IMR-90 (cell line): Measurements from ENCODE around the gene ILDR2. TPM values are rescaled to one million over a fixed set of nuclear protein-coding genes. Genes with fewer than 3 reads are reported as not detected.

Experiments
- ATAC-seq: fragments of 200-7000 bp; cut with Tn5 transposase; 2 replicates; pipeline ENCODE4 v1.9.1; 2020; ENCODE audit warnings: low read depth, mild to moderate bottlenecking, moderate library complexity
- BruUV-seq: library from RNA; stranded (reverse); fragments of 400-500 nt; replicated peaks from 2 replicates; lab custom pipeline; 2021; lab: Mats Ljungman, UMichigan
- CTCF ChIA-PET: fragments of 300-600 bp; formaldehyde crosslinking; extraction: SDS; loops from one replicate; lab custom pipeline; 2021; ENCODE audit warnings: antibody characterized with exemption; lab: Yijun Ruan, JAX
- POLR2A ChIA-PET: fragments of 300-600 bp; sonication (Branson Sonifier 250); formaldehyde crosslinking; loops from one replicate; lab custom pipeline; 2022; ENCODE audit warnings: antibody characterized with exemption; ENCODE audit not compliant: unreplicated experiment; lab: Charles Lee
- DNase-seq: peaks from one replicate; pipeline ENCODE4 v3.0.0; 2013
- H2AFZ ChIP-seq: replicated peaks from 2 replicates; pipeline ENCODE3; 2013; ENCODE audit warnings: low read length, mild to moderate bottlenecking; ENCODE audit not compliant: poor library complexity
- H2AK5ac ChIP-seq: 2 replicates; pipeline ENCODE4 v1.6.1; 2013; ENCODE audit warnings: low read depth, low read length, inconsistent platforms
- H2AK9ac ChIP-seq: replicated peaks from 2 replicates; pipeline ENCODE3; 2013; ENCODE audit warnings: mild to moderate bottlenecking, low read depth, low read length, moderate library complexity; ENCODE audit not compliant: poor library complexity
- H2BK120ac ChIP-seq: 2 replicates; pipeline ENCODE4 v1.6.1; 2013; ENCODE audit warnings: low read depth, low read length, inconsistent platforms
- H2BK15ac ChIP-seq: 3 replicates; pipeline ENCODE4 v1.6.1; 2013; ENCODE audit warnings: low read depth, low read length, inconsistent platforms
- H2BK20ac ChIP-seq: 2 replicates; pipeline ENCODE4 v1.6.1; 2013; ENCODE audit warnings: low read depth, mild to moderate bottlenecking, inconsistent platforms, low read length, moderate library complexity
- H2BK5ac ChIP-seq: 2 replicates; pipeline ENCODE4 v1.6.1; 2013; ENCODE audit warnings: mild to moderate bottlenecking, low read depth, low read length, inconsistent platforms; ENCODE audit not compliant: poor library complexity, severe bottlenecking
- H3K14ac ChIP-seq: replicated peaks from 2 replicates; pipeline ENCODE4 v1.6.1; 2013; ENCODE audit warnings: low read depth, low read length, inconsistent platforms
- H3K18ac ChIP-seq: 2 replicates; pipeline ENCODE4 v1.6.1; 2013; ENCODE audit warnings: low read depth, low read length, control low read depth
- H3K23ac ChIP-seq: 2 replicates; pipeline ENCODE4 v1.6.1; 2013; ENCODE audit warnings: low read depth, low read length, inconsistent platforms
- H3K27ac ChIP-seq: 2 replicates; pipeline ENCODE4 v1.5.1; 2013; ENCODE audit warnings: mild to moderate bottlenecking, control low read depth, low read length; ENCODE audit not compliant: insufficient read depth
- H3K27me3 ChIP-seq: 2 replicates; pipeline ENCODE4 v1.6.1; 2013; ENCODE audit warnings: low read length; ENCODE audit not compliant: control insufficient read depth, insufficient read depth
- H3K36me3 ChIP-seq: 2 replicates; pipeline ENCODE4 v1.6.1; 2013; ENCODE audit warnings: low read length, mixed read lengths; ENCODE audit not compliant: control insufficient read depth, insufficient read depth
- H3K4ac ChIP-seq: 2 replicates; pipeline ENCODE4 v1.6.1; 2013; ENCODE audit warnings: low read depth, low read length, inconsistent platforms
- H3K4me1 ChIP-seq: 2 replicates; pipeline ENCODE4 v1.6.1; 2013; ENCODE audit warnings: low read length, mixed read lengths; ENCODE audit not compliant: control insufficient read depth, insufficient read depth
- H3K4me2 ChIP-seq: 2 replicates; pipeline ENCODE4 v1.6.1; 2013; ENCODE audit warnings: low read depth, mild to moderate bottlenecking, control low read depth, low read length, moderate library complexity
- H3K4me3 ChIP-seq: 2 replicates; pipeline ENCODE4 v1.5.1; 2013; ENCODE audit warnings: low read depth, mild to moderate bottlenecking, control low read depth, low read length, moderate library complexity; ENCODE audit not compliant: insufficient read depth
- H3K56ac ChIP-seq: 2 replicates; pipeline ENCODE4 v1.6.1; 2013; ENCODE audit warnings: low read length, inconsistent platforms; ENCODE audit not compliant: insufficient read depth; ENCODE audit errors: extremely low read depth
- H3K79me1 ChIP-seq, 2 experiments: 2 replicates each; pipeline ENCODE4 v1.6.1; 2013; ENCODE audit warnings: low read length in 2 of 2, inconsistent platforms in 1 of 2, low read depth in 1 of 2
- H3K9ac ChIP-seq: 2 replicates; pipeline ENCODE4 v1.6.1; 2013; ENCODE audit warnings: low read depth, low read length, control low read depth
- H3K9me1 ChIP-seq: 2 replicates; pipeline ENCODE4 v1.6.1; 2013; ENCODE audit warnings: low read length, inconsistent platforms; ENCODE audit not compliant: insufficient read depth
- H3K9me3 ChIP-seq: 2 replicates; pipeline ENCODE4 v1.6.1; 2013; ENCODE audit warnings: low read length; ENCODE audit not compliant: control insufficient read depth, insufficient read depth
- H4K20me1 ChIP-seq: 2 replicates; pipeline ENCODE4 v1.6.1; 2013; ENCODE audit warnings: low read length, inconsistent platforms; ENCODE audit not compliant: insufficient read depth
- H4K5ac ChIP-seq: 2 replicates; pipeline ENCODE4 v1.6.1; 2013; ENCODE audit warnings: mild to moderate bottlenecking, low read depth, low read length, control low read depth
- H4K8ac ChIP-seq, 2 experiments: 2 replicates each; pipeline ENCODE4 v1.6.1; 2013; ENCODE audit warnings: low read depth in 2 of 2, low read length in 2 of 2, control low read depth in 1 of 2, inconsistent platforms in 1 of 2
- H4K91ac ChIP-seq: 2 replicates; pipeline ENCODE4 v1.6.1; 2013; ENCODE audit warnings: low read depth, low read length, inconsistent platforms; ENCODE audit not compliant: insufficient read depth
- CEBPB ChIP-seq: IDR thresholded peaks from 2 replicates; pipeline ENCODE4 v1.6.1; 2012; ENCODE audit warnings: low read depth, low read length, improper control_type of control experiment
- USF2 ChIP-seq: fragments of 150-350 bp; IDR thresholded peaks from 2 replicates; pipeline ENCODE4 v1.6.1; 2017; ENCODE audit warnings: mild to moderate bottlenecking, antibody characterized with exemption, low read length, low read depth
- WGBS, 2 experiments: methylation state at CpG; one replicate each; pipeline versions ENCODE4 v1.1.5 to v1.1.7; 2013; ENCODE audit warnings: missing lambda C conversion rate in 2 of 2; ENCODE audit not compliant: insufficient read length in 1 of 2; ENCODE audit errors: extremely low coverage in 2 of 2; 5-methylcytosine and 5-hydroxymethylcytosine counted together
- dilution Hi-C: fragments of 300-500 bp; cut with HindIII; formaldehyde crosslinking; loops from one replicate; pipeline ENCODE4 v1.14.3; 2018; ENCODE audit warnings: low sequenced_read_pairs; ENCODE audit not compliant: unreplicated experiment
- in situ Hi-C: fragments of 300-500 bp; cut with MboI; formaldehyde crosslinking; loops from 3 replicates; pipeline ENCODE4 v1.14.3; 2019; ENCODE audit warnings: low sequenced_read_pairs, inconsistent platforms, mixed read lengths
- intact Hi-C: fragments of 100-400 bp; cut with micrococcal nuclease; formaldehyde crosslinking; loops from 2 replicates; pipeline ENCODE4 v1.10.0; 2022
- polyA plus RNA-seq, 3 experiments: library from polyadenylated mRNA; depleted of rRNA; stranded (reverse); fragments of >200 nt; gene quantifications; 2 replicates each; pipeline ENCODE4 v1.2.3, GENCODE V29; 2012; ENCODE audit warnings: low replicate concordance in 1 of 3
- total RNA-seq: library from RNA; depleted of rRNA; stranded (reverse); fragments of >200 nt; gene quantifications from 2 replicates; pipeline ENCODE4 v1.2.3, GENCODE V29; 2012

ILDR2 gene
- total and polyA plus RNA-seq, 2 of the 4 experiments (the other 2 are of a cell fraction) = under 0.01 TPM; not detected in 1

GRCh38 chr1:167011560-167012191, 36.3 kb upstream of the ILDR2 start:
- H4K5ac ChIP-seq = no peak overlapping the region
- POLR2A ChIA-PET = no interaction called here
- dilution Hi-C loops = no loop called here
- in situ Hi-C loops = no loop called here
- H2AK5ac ChIP-seq = no peak overlapping the region
- no peak overlapping the region for H3K4me2 ChIP-seq
- no peaks in the 10 kb centered on the region for H3K27me3 ChIP-seq
- no peak overlapping the region for H3K14ac ChIP-seq
- H3K18ac ChIP-seq = no peak overlapping the region
- H3K4me1 ChIP-seq = no peaks in the 10 kb centered on the region
- H3K9me3 ChIP-seq = no peaks in the 10 kb centered on the region
- intact Hi-C loops = no loop called here
- no peaks in the 10 kb centered on the region for H3K79me1 ChIP-seq
- H2BK15ac ChIP-seq = no peak overlapping the region
- H4K91ac ChIP-seq = no peak overlapping the region
- H3K23ac ChIP-seq = no peak overlapping the region
- H3K56ac ChIP-seq = no peak overlapping the region
- ATAC-seq (no peak), DNase-seq (no peak)
- H2AK9ac ChIP-seq = no peak overlapping the region
- no peak overlapping the region for H4K8ac ChIP-seq
- no peak overlapping the region for H3K4me3 ChIP-seq
- CTCF ChIA-PET = no interaction called here
- H3K9me1 ChIP-seq = no peaks in the 10 kb centered on the region
- no peak overlapping the region for H3K9ac ChIP-seq
- H2BK120ac ChIP-seq = no peak overlapping the region
- no peak overlapping the region for H3K27ac ChIP-seq
- no peak for TF ChIP-seq USF2
- peak; percentile 81 for TF ChIP-seq CEBPB
- H4K20me1 ChIP-seq = no peaks in the 10 kb centered on the region
- H3K36me3 ChIP-seq = no peaks in the 10 kb centered on the region
- WGBS, 2 experiments = no CpG with 5 or more reads among the region's 1 CpG
- no TSS peak for BruUV-seq
- H2BK20ac ChIP-seq = no peak overlapping the region
- H2BK5ac ChIP-seq = no peak overlapping the region
- H3K4ac ChIP-seq = no peak overlapping the region
- H2AFZ ChIP-seq = no peak overlapping the region
